ENCODE measurements around the gene HMGCS2. TPM values are rescaled to one million over a fixed set of nuclear protein-coding genes. Genes with fewer than 3 reads are reported as not detected.

HMGCS2 gene
- total and polyA plus RNA-seq, 9 of the 15 experiments (the other 6 are each of a cell fraction or from before 2014, with no cell fraction given): 0.13 TPM; not detected in 8

GRCh38 chr1:119731741-119732430, 36.8 kb downstream of the HMGCS2 start:
- ChIA-PET CTCF (ENCODE audit: low intra/inter-chr PET ratio) (no interaction called here), POLR2A (interaction anchor here (0.6 to 2.8 kb wide), 6 partner anchors 9 to 132 kb away, joined by 3 to 10 read pairs (median 4); no protein-coding TSS in a partner anchor)
- Histone ChIP-seq H3K4me3 (no peak overlapping the region), H3K9me1 (ENCODE audit: control insufficient read depth, insufficient read depth, low read length) (no peaks in the 10 kb centered on the region), H3K4me1 (replicated peaks in 1 of 2; ENCODE audit: control insufficient read depth in 2 of 2, insufficient read depth in 2 of 2, low read length in 2 of 2) (peaks cover 2 to 7% of the 10 kb centered on the region in 2 experiments; a peak in 4 of 5 replicates), H2AFZ (ENCODE audit: low read depth, low read length) (no peak overlapping the region), H3K27ac (ENCODE audit: extremely low read depth, low read depth, low read length) (no peak overlapping the region), H3K79me2 (ENCODE audit: control insufficient read depth, insufficient read depth, low read length) (no peaks in the 10 kb centered on the region), H3K9ac (ENCODE audit: insufficient read depth in 1 of 2, low read depth in 2 of 2, low read length in 2 of 2) (no peak overlapping the region), H3K4me2 (ENCODE audit: insufficient read depth, low read length) (no peak overlapping the region), H3K9me3 (replicated peaks; ENCODE audit: control insufficient read depth, insufficient read depth, low read depth, low read length) (0 out of 2 replicates have a peak, but pooled peaks cover 6% of the 10 kb centered on the region), H4K20me1 (replicated peaks; ENCODE audit: control insufficient read depth, insufficient read depth, low read length) (peaks cover 30% of the 10 kb centered on the region), H3K27me3 (ENCODE audit: control insufficient read depth in 2 of 2, insufficient read depth in 2 of 2, low read length in 2 of 2) (no peaks in the 10 kb centered on the region), H3K36me3 (ENCODE audit: control insufficient read depth, insufficient read depth, low read length) (0 out of 3 replicates have a peak, but pooled peaks cover 7% of the 10 kb centered on the region)
- FAIRE-seq (no peak), ATAC-seq (no peak), DNase-seq (ENCODE audit: extremely low read depth in 1 of 4, low spot score in 3 of 4) (no peak)
- 56% methylated on average over 6 of the region's 6 CpGs for WGBS (ENCODE audit: insufficient coverage, low coverage, missing lambda C conversion rate)
- no TSS peak for BruUV-seq (replicated peaks)
- intact Hi-C loops (cut with micrococcal nuclease) (no loop called here), in situ Hi-C loops (cut with MboI) (no loop called here)
- TF ChIP-seq CBFA2T2 (conservative IDR thresholded peaks at IDR 0.05) (no peak), SAFB (IDR thresholded peaks at IDR 0.05; ENCODE audit: borderline replicate concordance, low read depth, low read length) (no peak), SMARCB1 (IDR thresholded peaks at IDR 0.05; ENCODE audit: insufficient read length, low read depth) (no peak), SAFB2 (IDR thresholded peaks at IDR 0.05; ENCODE audit: borderline replicate concordance, low read depth, low read length, severe bottlenecking) (no peak), HMG20A (CRISPR knock-in tag; conservative IDR thresholded peaks at IDR 0.05) (no peak), ZNF436 (CRISPR knock-in tag; IDR thresholded peaks at IDR 0.05) (no peak), ETV6 (IDR thresholded peaks at IDR 0.05; ENCODE audit: borderline replicate concordance in 1 of 2, low read depth in 2 of 2, low read length in 1 of 2) (no peak), ETV6 (CRISPR knock-in tag; IDR thresholded peaks at IDR 0.05; ENCODE audit: borderline replicate concordance) (no peak), ZNF3 (CRISPR knock-in tag; IDR thresholded peaks at IDR 0.05) (no peak), TARDBP (IDR thresholded peaks at IDR 0.05) (no peak), TSHZ1 (CRISPR knock-in tag; IDR thresholded peaks at IDR 0.05) (no peak)
- TF ChIP-seq, protein P1, sequence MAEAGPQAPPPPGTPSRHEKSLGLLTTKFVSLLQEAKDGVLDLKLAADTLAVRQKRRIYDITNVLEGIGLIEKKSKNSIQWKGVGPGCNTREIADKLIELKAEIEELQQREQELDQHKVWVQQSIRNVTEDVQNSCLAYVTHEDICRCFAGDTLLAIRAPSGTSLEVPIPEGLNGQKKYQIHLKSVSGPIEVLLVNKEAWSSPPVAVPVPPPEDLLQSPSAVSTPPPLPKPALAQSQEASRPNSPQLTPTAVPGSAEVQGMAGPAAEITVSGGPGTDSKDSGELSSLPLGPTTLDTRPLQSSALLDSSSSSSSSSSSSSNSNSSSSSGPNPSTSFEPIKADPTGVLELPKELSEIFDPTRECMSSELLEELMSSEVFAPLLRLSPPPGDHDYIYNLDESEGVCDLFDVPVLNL (CRISPR knock-in tag; IDR thresholded peaks at IDR 0.05; ENCODE audit: low read depth): no peak

All from K562 (cell line).